Measurements from ENCODE around the gene OARD1.
A peak's percentile ranks its signal among the peaks of the same experiment; 100 is the strongest.
"Not testable (repeated sequence)": the region's sequence is repeated elsewhere in the genome, so short reads cannot be mapped to it uniquely, and the experiment has no call there.

OARD1 gene, protein sequence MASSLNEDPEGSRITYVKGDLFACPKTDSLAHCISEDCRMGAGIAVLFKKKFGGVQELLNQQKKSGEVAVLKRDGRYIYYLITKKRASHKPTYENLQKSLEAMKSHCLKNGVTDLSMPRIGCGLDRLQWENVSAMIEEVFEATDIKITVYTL

DNA sequence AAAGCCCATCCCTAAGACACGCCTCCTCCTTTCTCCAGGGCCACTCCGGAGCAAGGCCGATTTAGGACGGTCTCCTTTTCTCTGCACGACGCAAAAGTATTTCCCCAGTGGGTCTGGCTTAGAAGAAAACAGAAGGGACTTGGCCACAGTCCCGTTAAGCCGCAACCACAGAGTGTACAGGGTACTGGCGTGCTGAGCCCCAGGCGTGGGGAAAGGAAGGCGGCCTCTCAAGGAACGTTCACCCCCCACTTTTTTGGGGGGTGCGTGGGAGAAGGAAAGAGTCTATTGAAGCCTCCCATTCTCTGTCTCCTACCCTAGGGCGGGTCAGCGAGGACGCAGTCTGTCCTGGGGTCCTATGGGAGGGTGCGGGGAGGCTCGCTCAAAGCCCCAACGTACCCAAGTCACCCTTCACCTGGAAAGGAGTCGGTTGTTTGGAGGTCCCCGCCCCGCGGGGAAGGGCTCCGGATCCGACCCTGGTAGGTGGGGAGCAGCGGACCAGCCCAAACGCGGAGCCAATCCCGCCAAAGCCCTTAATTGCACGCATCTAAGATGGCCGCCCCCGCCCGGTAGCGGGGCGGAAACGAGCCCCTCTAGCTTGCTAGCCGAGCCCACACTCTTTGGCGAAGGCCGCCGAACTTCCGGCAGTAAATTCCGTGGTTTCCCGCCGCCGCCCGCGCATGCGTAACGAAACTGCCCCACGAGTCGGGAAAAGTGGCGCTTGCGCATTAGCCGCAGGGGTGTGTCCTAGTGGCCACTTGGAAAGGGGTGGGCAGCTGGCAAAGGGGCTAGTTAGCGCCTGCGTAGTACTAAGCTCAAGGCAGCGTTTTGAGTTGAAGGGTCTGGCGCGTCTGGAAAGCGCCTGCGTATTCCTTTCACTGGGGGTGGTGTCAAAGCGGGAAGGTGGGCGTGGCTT, at the start of gene OARD1:
Gene OARD1 (minus strand): TSS at position 434 of the 913 bp plus-strand sequence. CDS start 722 bp downstream, outside the sequence.
- H3K36me3 ChIP-seq (ENCODE audit: insufficient read depth, low read depth, low read length) = peaks cover 44% of the 10 kb centered on the region
- peak within 1 kb of the TSS; percentile 99 for H3K27ac ChIP-seq (ENCODE audit: low read length)
- H3K4me1 ChIP-seq (ENCODE audit: insufficient read depth, low read length) = peaks cover 21% of the 10 kb centered on the region; the same call in 1 of the 2 replicates
- H3K9me3 ChIP-seq (ENCODE audit: insufficient read depth, low read depth, low read length) = no peaks in the 10 kb centered on the region
- H3K4me3 ChIP-seq (ENCODE audit: low read length) = peak within 1 kb of the TSS; percentile 84
- peak within 1 kb of the TSS; percentile 99 for H3K9ac ChIP-seq (ENCODE audit: low read depth, low read length)
- no peaks in the 10 kb centered on the region for H3K27me3 ChIP-seq (ENCODE audit: insufficient read depth, low read length)

- no peaks in the 10 kb centered on the region for H3K27me3 ChIP-seq (ENCODE audit: insufficient read depth, low read length)
Observed at GRCh38 chr6:41120058-41120457, 47.9 kb upstream of the OARD1 start.

GRCh38 chr6:41119508-41119907, 47.4 kb upstream of the OARD1 start:
- no peaks in the 10 kb centered on the region; the same call in 1 of the 2 replicates for H3K36me3 ChIP-seq (ENCODE audit: insufficient read depth, low read depth, low read length)
- H3K9ac ChIP-seq (ENCODE audit: low read depth, low read length) = no peak overlapping the region
- H3K9me3 ChIP-seq (ENCODE audit: insufficient read depth, low read depth, low read length) = no peaks in the 10 kb centered on the region
- H3K27ac ChIP-seq (ENCODE audit: low read length) = no peak overlapping the region
- no peaks in the 10 kb centered on the region for H3K4me1 ChIP-seq (ENCODE audit: insufficient read depth, low read length)
- H3K27me3 ChIP-seq (ENCODE audit: insufficient read depth, low read length) = no peaks in the 10 kb centered on the region
- no peak overlapping the region for H3K4me3 ChIP-seq (ENCODE audit: low read length)

More at GRCh38 chr6:41120058-41120457, 47.9 kb upstream of the OARD1 start:
- H3K36me3 ChIP-seq (ENCODE audit: insufficient read depth, low read depth, low read length) = no peaks in the 10 kb centered on the region; the same call in 1 of the 2 replicates
- H3K9ac ChIP-seq (ENCODE audit: low read depth, low read length) = no peak overlapping the region
- no peaks in the 10 kb centered on the region for H3K9me3 ChIP-seq (ENCODE audit: insufficient read depth, low read depth, low read length)
- H3K4me1 ChIP-seq (ENCODE audit: insufficient read depth, low read length) = no peaks in the 10 kb centered on the region
- no peak overlapping the region for H3K27ac ChIP-seq (ENCODE audit: low read length)
- no peak overlapping the region for H3K4me3 ChIP-seq (ENCODE audit: low read length)

DNA sequence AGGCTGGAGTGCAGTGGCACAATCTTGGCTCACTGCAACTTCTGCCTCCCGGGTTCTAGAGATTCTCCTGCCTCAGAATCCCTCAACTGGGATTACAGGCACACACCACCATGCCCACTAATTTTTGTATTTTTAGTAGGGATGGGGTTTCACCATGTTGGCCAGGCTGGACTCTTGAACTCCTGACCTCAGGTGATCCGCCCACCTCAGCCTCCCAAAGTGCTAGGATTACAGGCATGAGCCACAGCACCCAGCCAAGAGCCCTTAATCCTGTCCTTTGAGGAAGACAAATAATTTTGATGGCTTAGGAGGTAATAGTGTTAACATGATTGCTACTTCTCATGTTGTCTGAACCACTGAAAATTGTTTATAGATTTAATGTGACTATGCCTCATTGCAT, 42.9 kb upstream of the OARD1 start:
- not testable (repeated sequence) for H3K9me3 ChIP-seq (ENCODE audit: insufficient read depth, low read depth, low read length); H3K27ac ChIP-seq (ENCODE audit: low read length); H3K4me1 ChIP-seq (ENCODE audit: insufficient read depth, low read length); H3K36me3 ChIP-seq (ENCODE audit: insufficient read depth, low read depth, low read length); H3K9ac ChIP-seq (ENCODE audit: low read depth, low read length); H3K27me3 ChIP-seq (ENCODE audit: insufficient read depth, low read length); H3K4me3 ChIP-seq (ENCODE audit: low read length)

DNA sequence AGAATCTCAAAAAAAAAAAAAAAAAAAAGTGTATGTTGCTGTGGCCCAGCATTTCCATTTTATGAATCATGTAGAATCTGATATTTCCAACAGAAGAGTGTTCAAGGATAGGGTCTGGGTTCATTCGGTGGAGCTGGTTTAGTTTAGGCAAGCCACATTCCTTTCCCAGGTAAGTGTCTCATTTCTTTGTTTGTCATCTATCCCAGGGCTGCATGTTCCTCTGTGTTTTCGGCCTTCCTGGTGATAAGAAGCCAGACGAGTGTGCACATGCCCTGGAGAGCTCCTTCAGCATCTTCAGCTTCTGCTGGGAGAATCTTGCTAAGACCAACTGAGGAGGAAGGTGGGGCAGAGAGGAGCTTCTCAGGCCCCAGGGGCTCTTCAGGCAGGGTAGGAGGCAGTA, 38.9 kb upstream of the OARD1 start:
- H3K36me3 ChIP-seq (ENCODE audit: insufficient read depth, low read depth, low read length) = no peaks in the 10 kb centered on the region

DNA sequence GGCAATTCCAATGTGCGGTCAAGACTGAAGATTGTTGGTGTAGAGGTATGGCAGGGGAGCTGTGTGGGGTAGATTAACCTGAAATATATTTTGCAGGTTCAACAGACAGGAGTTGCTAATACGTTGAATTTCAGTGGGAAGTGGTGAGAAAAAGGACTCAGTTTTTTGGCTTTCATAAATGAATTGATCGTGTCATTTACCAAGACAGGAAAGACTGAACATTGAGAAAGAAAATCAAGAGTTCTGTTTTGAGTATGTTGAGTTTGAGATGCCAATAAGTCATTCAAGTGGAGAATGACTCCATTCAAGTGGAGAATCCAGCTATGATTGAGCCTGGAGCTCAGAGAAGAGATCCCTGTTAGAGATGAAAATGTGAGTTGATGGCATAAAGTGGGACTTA, 31.7 kb upstream of the OARD1 start:
- no peaks in the 10 kb centered on the region for H3K27me3 ChIP-seq (ENCODE audit: insufficient read depth, low read length)
- no peak overlapping the region for H3K9ac ChIP-seq (ENCODE audit: low read depth, low read length)
- no peaks in the 10 kb centered on the region for H3K9me3 ChIP-seq (ENCODE audit: insufficient read depth, low read depth, low read length)
- H3K36me3 ChIP-seq (ENCODE audit: insufficient read depth, low read depth, low read length) = peaks cover 19% of the 10 kb centered on the region
- H3K4me3 ChIP-seq (ENCODE audit: low read length) = no peak overlapping the region
- no peak overlapping the region for H3K27ac ChIP-seq (ENCODE audit: low read length)
- no peaks in the 10 kb centered on the region for H3K4me1 ChIP-seq (ENCODE audit: insufficient read depth, low read length)

More for the DNA sequence above, 38.9 kb upstream of the OARD1 start:
- Histone ChIP-seq H3K4me1 (ENCODE audit: insufficient read depth, low read length) (no peaks in the 10 kb centered on the region), H3K9ac (ENCODE audit: low read depth, low read length) (no peak overlapping the region), H3K4me3 (ENCODE audit: low read length) (no peak overlapping the region), H3K27me3 (ENCODE audit: insufficient read depth, low read length) (no peaks in the 10 kb centered on the region), H3K9me3 (ENCODE audit: insufficient read depth, low read depth, low read length) (no peaks in the 10 kb centered on the region), H3K27ac (ENCODE audit: low read length) (no peak overlapping the region)

GRCh38 chr6:41100871-41101287, 28.7 kb upstream of the OARD1 start:
- no peak overlapping the region for H3K27ac ChIP-seq (ENCODE audit: low read length)
- no peaks in the 10 kb centered on the region for H3K4me1 ChIP-seq (ENCODE audit: insufficient read depth, low read length)
- no peak overlapping the region for H3K9ac ChIP-seq (ENCODE audit: low read depth, low read length)
- no peaks in the 10 kb centered on the region for H3K27me3 ChIP-seq (ENCODE audit: insufficient read depth, low read length)
- peaks cover 49% of the 10 kb centered on the region for H3K36me3 ChIP-seq (ENCODE audit: insufficient read depth, low read depth, low read length)
- no peak overlapping the region for H3K4me3 ChIP-seq (ENCODE audit: low read length)
- no peaks in the 10 kb centered on the region for H3K9me3 ChIP-seq (ENCODE audit: insufficient read depth, low read depth, low read length)

DNA sequence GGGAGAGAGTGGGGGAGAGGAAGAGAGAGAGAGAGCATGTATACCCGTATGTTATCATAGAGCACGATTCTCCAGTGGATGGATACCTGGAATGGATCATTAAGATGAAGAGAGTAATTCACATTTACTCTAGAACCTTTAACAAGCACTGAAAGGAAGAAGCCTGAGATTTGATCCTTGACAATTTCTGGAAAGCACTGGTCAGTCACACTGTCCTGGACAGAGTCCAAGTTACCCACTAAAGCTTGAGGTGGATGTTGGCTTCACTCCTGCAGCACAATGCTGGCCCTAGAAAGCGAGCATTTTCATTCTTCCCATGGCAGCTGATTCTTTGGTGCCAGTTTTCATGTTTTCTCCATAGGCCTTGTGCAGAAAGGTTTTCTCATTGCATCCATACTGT, 26.2 kb upstream of the OARD1 start:
- H3K4me3 ChIP-seq (ENCODE audit: low read length) = no peak overlapping the region
- no peak overlapping the region for H3K27ac ChIP-seq (ENCODE audit: low read length)
- no peak overlapping the region for H3K9ac ChIP-seq (ENCODE audit: low read depth, low read length)
- peaks cover 74% of the 10 kb centered on the region for H3K36me3 ChIP-seq (ENCODE audit: insufficient read depth, low read depth, low read length)
- no peaks in the 10 kb centered on the region for H3K4me1 ChIP-seq (ENCODE audit: insufficient read depth, low read length)
- H3K9me3 ChIP-seq (ENCODE audit: insufficient read depth, low read depth, low read length) = no peaks in the 10 kb centered on the region
- no peaks in the 10 kb centered on the region for H3K27me3 ChIP-seq (ENCODE audit: insufficient read depth, low read length)

DNA sequence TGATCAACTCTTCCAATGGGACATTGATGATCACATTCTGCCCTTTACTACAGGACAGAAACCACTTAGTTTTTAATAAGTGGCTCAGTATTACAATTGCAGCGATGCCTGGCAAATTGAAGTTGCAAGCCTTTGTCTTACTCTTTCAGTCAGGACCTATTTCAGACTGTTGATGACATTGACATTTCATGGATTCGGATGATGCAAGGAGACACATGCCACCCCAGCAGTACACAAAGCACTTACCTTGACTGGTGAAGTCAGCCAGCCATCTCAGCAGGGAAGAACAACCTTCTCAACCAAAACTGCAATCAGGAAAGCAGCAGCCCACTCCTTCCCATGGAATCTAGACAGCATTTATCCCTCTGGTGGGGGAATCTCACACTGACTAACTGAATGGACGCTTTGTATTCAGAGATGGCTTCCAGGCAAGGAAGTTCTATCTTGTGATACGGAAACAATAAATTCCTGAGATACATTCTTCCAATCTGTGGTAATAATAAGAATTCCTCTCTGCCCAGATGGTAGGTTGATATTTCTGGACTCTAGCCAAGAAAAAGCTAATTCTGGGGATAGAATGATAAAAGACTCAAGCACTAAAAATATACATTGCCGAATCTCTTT, 25.4 kb upstream of the OARD1 start:
- no peaks in the 10 kb centered on the region for H3K27me3 ChIP-seq (ENCODE audit: insufficient read depth, low read length)
- H3K4me1 ChIP-seq (ENCODE audit: insufficient read depth, low read length) = no peaks in the 10 kb centered on the region
- H3K4me3 ChIP-seq (ENCODE audit: low read length) = no peak overlapping the region
- H3K27ac ChIP-seq (ENCODE audit: low read length) = no peak overlapping the region
- H3K36me3 ChIP-seq (ENCODE audit: insufficient read depth, low read depth, low read length) = peaks cover 82% of the 10 kb centered on the region
- no peaks in the 10 kb centered on the region for H3K9me3 ChIP-seq (ENCODE audit: insufficient read depth, low read depth, low read length)
- no peak overlapping the region for H3K9ac ChIP-seq (ENCODE audit: low read depth, low read length)

- no peak overlapping the region for H3K4me3 ChIP-seq (ENCODE audit: low read length)
- H3K27ac ChIP-seq (ENCODE audit: low read length) = no peak overlapping the region
- no peaks in the 10 kb centered on the region for H3K27me3 ChIP-seq (ENCODE audit: insufficient read depth, low read length)
- peaks cover 99% of the 10 kb centered on the region for H3K36me3 ChIP-seq (ENCODE audit: insufficient read depth, low read depth, low read length)
- no peaks in the 10 kb centered on the region for H3K9me3 ChIP-seq (ENCODE audit: insufficient read depth, low read depth, low read length)
- no peaks in the 10 kb centered on the region for H3K4me1 ChIP-seq (ENCODE audit: insufficient read depth, low read length)
- no peak overlapping the region for H3K9ac ChIP-seq (ENCODE audit: low read depth, low read length)
Observed at GRCh38 chr6:41093729-41094128, 21.6 kb upstream of the OARD1 start.

GRCh38 chr6:41092421-41093140, 20.4 kb upstream of the OARD1 start:
- H3K36me3 ChIP-seq (ENCODE audit: insufficient read depth, low read depth, low read length) = peaks cover 97% of the 10 kb centered on the region
- H3K9ac ChIP-seq (ENCODE audit: low read depth, low read length) = no peak overlapping the region
- H3K9me3 ChIP-seq (ENCODE audit: insufficient read depth, low read depth, low read length) = no peaks in the 10 kb centered on the region
- no peaks in the 10 kb centered on the region for H3K4me1 ChIP-seq (ENCODE audit: insufficient read depth, low read length)
- H3K27me3 ChIP-seq (ENCODE audit: insufficient read depth, low read length) = no peaks in the 10 kb centered on the region
- H3K4me3 ChIP-seq (ENCODE audit: low read length) = no peak overlapping the region
- no peak overlapping the region for H3K27ac ChIP-seq (ENCODE audit: low read length)

Measured in iPS-20b (cell line).